ENCODE results near the gene ZNF618.

The ZNF618 gene

GRCh38 chr9:113876151-113876992, at the start of gene ZNF618:
Gene ZNF618 (plus strand): TSS chr9:113876309. CDS start chr9:113876381, 72 bp downstream.
- DNase-seq = no peak

- no peak for DNase-seq
Observed at GRCh38 chr9:113828221-113828620, 47.9 kb upstream of the ZNF618 start.

GRCh38 chr9:113837334-113837733, 38.8 kb upstream of the ZNF618 start:
- DNase-seq = no peak

GRCh38 chr9:113842086-113842485, 34.0 kb upstream of the ZNF618 start:
- DNase-seq = no peak

GRCh38 chr9:113844466-113844865, 31.6 kb upstream of the ZNF618 start:
- DNase-seq = no peak

- no peak for DNase-seq
Observed at GRCh38 chr9:113851359-113851758, 24.8 kb upstream of the ZNF618 start.

GRCh38 chr9:113851873-113852272, 24.2 kb upstream of the ZNF618 start:
- no peak for DNase-seq

- DNase-seq = no peak
Observed at GRCh38 chr9:113853333-113853732, 22.8 kb upstream of the ZNF618 start.

GRCh38 chr9:113854310-113854709, 21.8 kb upstream of the ZNF618 start:
- no peak for DNase-seq

GRCh38 chr9:113857875-113858274, 18.2 kb upstream of the ZNF618 start:
- DNase-seq = no peak

GRCh38 chr9:113858282-113858681, 17.8 kb upstream of the ZNF618 start:
- DNase-seq = no peak

GRCh38 chr9:113863345-113863744, 12.8 kb upstream of the ZNF618 start:
- no peak for DNase-seq

GRCh38 chr9:113868501-113868900, 7.6 kb upstream of the ZNF618 start:
- DNase-seq = no peak

- DNase-seq = no peak
Observed at GRCh38 chr9:113872485-113873143, 3.5 kb upstream of the ZNF618 start.

- DNase-seq = no peak
Observed at GRCh38 chr9:113873446-113873845, 2.7 kb upstream of the ZNF618 start.

GRCh38 chr9:113873926-113874325, 2.2 kb upstream of the ZNF618 start:
- no peak for DNase-seq

- DNase-seq = no peak
Observed at GRCh38 chr9:113875459-113876150, 504 bp upstream of the ZNF618 start.

GRCh38 chr9:113876993-113877368, 872 bp downstream of the ZNF618 start:
- no peak for DNase-seq

GRCh38 chr9:113879318-113879717, 3.2 kb downstream of the ZNF618 start:
- DNase-seq = no peak

- no peak for DNase-seq
Observed at GRCh38 chr9:113879911-113880310, 3.8 kb downstream of the ZNF618 start.

GRCh38 chr9:113882181-113882580, 6.1 kb downstream of the ZNF618 start:
- no peak for DNase-seq

GRCh38 chr9:113882636-113883164, 6.6 kb downstream of the ZNF618 start:
- no peak for DNase-seq
